IMR-90 (cell line): ENCODE measurements around the gene MAPKAPK5. TPM values are rescaled to one million over a fixed set of nuclear protein-coding genes. Genes with fewer than 3 reads are reported as not detected.
"Not testable (repeated sequence)": the region's sequence is repeated elsewhere in the genome, so short reads cannot be mapped to it uniquely, and the experiment has no call there.

Experiments
- ATAC-seq: fragments of 200-7000 bp; cut with Tn5 transposase; 2 replicates; pipeline ENCODE4 v1.9.1; 2020; ENCODE audit warnings: low read depth, mild to moderate bottlenecking, moderate library complexity
- BruUV-seq: library from RNA; stranded (reverse); fragments of 400-500 nt; replicated peaks from 2 replicates; lab custom pipeline; 2021; lab: Mats Ljungman, UMichigan
- CTCF ChIA-PET: fragments of 300-600 bp; formaldehyde crosslinking; extraction: SDS; loops from one replicate; lab custom pipeline; 2021; ENCODE audit warnings: antibody characterized with exemption; lab: Yijun Ruan, JAX
- POLR2A ChIA-PET: fragments of 300-600 bp; sonication (Branson Sonifier 250); formaldehyde crosslinking; loops from one replicate; lab custom pipeline; 2022; ENCODE audit warnings: antibody characterized with exemption; ENCODE audit not compliant: unreplicated experiment; lab: Charles Lee
- DNase-seq: peaks from one replicate; pipeline ENCODE4 v3.0.0; 2013
- H2AFZ ChIP-seq: replicated peaks from 2 replicates; pipeline ENCODE3; 2013; ENCODE audit warnings: low read length, mild to moderate bottlenecking; ENCODE audit not compliant: poor library complexity
- H2AK5ac ChIP-seq: 2 replicates; pipeline ENCODE4 v1.6.1; 2013; ENCODE audit warnings: low read depth, low read length, inconsistent platforms
- H2AK9ac ChIP-seq: replicated peaks from 2 replicates; pipeline ENCODE3; 2013; ENCODE audit warnings: mild to moderate bottlenecking, low read depth, low read length, moderate library complexity; ENCODE audit not compliant: poor library complexity
- H2BK120ac ChIP-seq: 2 replicates; pipeline ENCODE4 v1.6.1; 2013; ENCODE audit warnings: low read depth, low read length, inconsistent platforms
- H2BK15ac ChIP-seq: 3 replicates; pipeline ENCODE4 v1.6.1; 2013; ENCODE audit warnings: low read depth, low read length, inconsistent platforms
- H2BK20ac ChIP-seq: 2 replicates; pipeline ENCODE4 v1.6.1; 2013; ENCODE audit warnings: low read depth, mild to moderate bottlenecking, inconsistent platforms, low read length, moderate library complexity
- H2BK5ac ChIP-seq: 2 replicates; pipeline ENCODE4 v1.6.1; 2013; ENCODE audit warnings: mild to moderate bottlenecking, low read depth, low read length, inconsistent platforms; ENCODE audit not compliant: poor library complexity, severe bottlenecking
- H3K14ac ChIP-seq: replicated peaks from 2 replicates; pipeline ENCODE4 v1.6.1; 2013; ENCODE audit warnings: low read depth, low read length, inconsistent platforms
- H3K18ac ChIP-seq: 2 replicates; pipeline ENCODE4 v1.6.1; 2013; ENCODE audit warnings: low read depth, low read length, control low read depth
- H3K23ac ChIP-seq: 2 replicates; pipeline ENCODE4 v1.6.1; 2013; ENCODE audit warnings: low read depth, low read length, inconsistent platforms
- H3K27ac ChIP-seq: 2 replicates; pipeline ENCODE4 v1.5.1; 2013; ENCODE audit warnings: mild to moderate bottlenecking, control low read depth, low read length; ENCODE audit not compliant: insufficient read depth
- H3K27me3 ChIP-seq: 2 replicates; pipeline ENCODE4 v1.6.1; 2013; ENCODE audit warnings: low read length; ENCODE audit not compliant: control insufficient read depth, insufficient read depth
- H3K36me3 ChIP-seq: 2 replicates; pipeline ENCODE4 v1.6.1; 2013; ENCODE audit warnings: low read length, mixed read lengths; ENCODE audit not compliant: control insufficient read depth, insufficient read depth
- H3K4ac ChIP-seq: 2 replicates; pipeline ENCODE4 v1.6.1; 2013; ENCODE audit warnings: low read depth, low read length, inconsistent platforms
- H3K4me1 ChIP-seq: 2 replicates; pipeline ENCODE4 v1.6.1; 2013; ENCODE audit warnings: low read length, mixed read lengths; ENCODE audit not compliant: control insufficient read depth, insufficient read depth
- H3K4me2 ChIP-seq: 2 replicates; pipeline ENCODE4 v1.6.1; 2013; ENCODE audit warnings: low read depth, mild to moderate bottlenecking, control low read depth, low read length, moderate library complexity
- H3K4me3 ChIP-seq: 2 replicates; pipeline ENCODE4 v1.5.1; 2013; ENCODE audit warnings: low read depth, mild to moderate bottlenecking, control low read depth, low read length, moderate library complexity; ENCODE audit not compliant: insufficient read depth
- H3K56ac ChIP-seq: 2 replicates; pipeline ENCODE4 v1.6.1; 2013; ENCODE audit warnings: low read length, inconsistent platforms; ENCODE audit not compliant: insufficient read depth; ENCODE audit errors: extremely low read depth
- H3K79me1 ChIP-seq, 2 experiments: 2 replicates each; pipeline ENCODE4 v1.6.1; 2013; ENCODE audit warnings: low read length in 2 of 2, inconsistent platforms in 1 of 2, low read depth in 1 of 2
- H3K9ac ChIP-seq: 2 replicates; pipeline ENCODE4 v1.6.1; 2013; ENCODE audit warnings: low read depth, low read length, control low read depth
- H3K9me1 ChIP-seq: 2 replicates; pipeline ENCODE4 v1.6.1; 2013; ENCODE audit warnings: low read length, inconsistent platforms; ENCODE audit not compliant: insufficient read depth
- H3K9me3 ChIP-seq: 2 replicates; pipeline ENCODE4 v1.6.1; 2013; ENCODE audit warnings: low read length; ENCODE audit not compliant: control insufficient read depth, insufficient read depth
- H4K20me1 ChIP-seq: 2 replicates; pipeline ENCODE4 v1.6.1; 2013; ENCODE audit warnings: low read length, inconsistent platforms; ENCODE audit not compliant: insufficient read depth
- H4K5ac ChIP-seq: 2 replicates; pipeline ENCODE4 v1.6.1; 2013; ENCODE audit warnings: mild to moderate bottlenecking, low read depth, low read length, control low read depth
- H4K8ac ChIP-seq, 2 experiments: 2 replicates each; pipeline ENCODE4 v1.6.1; 2013; ENCODE audit warnings: low read depth in 2 of 2, low read length in 2 of 2, control low read depth in 1 of 2, inconsistent platforms in 1 of 2
- H4K91ac ChIP-seq: 2 replicates; pipeline ENCODE4 v1.6.1; 2013; ENCODE audit warnings: low read depth, low read length, inconsistent platforms; ENCODE audit not compliant: insufficient read depth
- RAD21 ChIP-seq: IDR thresholded peaks from 2 replicates; pipeline ENCODE4 v1.6.1; 2012; ENCODE audit warnings: low read length, improper control_type of control experiment
- WGBS, 2 experiments: methylation state at CpG; one replicate each; pipeline versions ENCODE4 v1.1.5 to v1.1.7; 2013; ENCODE audit warnings: missing lambda C conversion rate in 2 of 2; ENCODE audit not compliant: insufficient read length in 1 of 2; ENCODE audit errors: extremely low coverage in 2 of 2; 5-methylcytosine and 5-hydroxymethylcytosine counted together
- dilution Hi-C: fragments of 300-500 bp; cut with HindIII; formaldehyde crosslinking; loops from one replicate; pipeline ENCODE4 v1.14.3; 2018; ENCODE audit warnings: low sequenced_read_pairs; ENCODE audit not compliant: unreplicated experiment
- in situ Hi-C: fragments of 300-500 bp; cut with MboI; formaldehyde crosslinking; loops from 3 replicates; pipeline ENCODE4 v1.14.3; 2019; ENCODE audit warnings: low sequenced_read_pairs, inconsistent platforms, mixed read lengths
- intact Hi-C: fragments of 100-400 bp; cut with micrococcal nuclease; formaldehyde crosslinking; loops from 2 replicates; pipeline ENCODE4 v1.10.0; 2022
- polyA plus RNA-seq, 3 experiments: library from polyadenylated mRNA; depleted of rRNA; stranded (reverse); fragments of >200 nt; gene quantifications; 2 replicates each; pipeline ENCODE4 v1.2.3, GENCODE V29; 2012; ENCODE audit warnings: low replicate concordance in 1 of 3
- total RNA-seq: library from RNA; depleted of rRNA; stranded (reverse); fragments of >200 nt; gene quantifications from 2 replicates; pipeline ENCODE4 v1.2.3, GENCODE V29; 2012
- TF ChIP-seq, protein P1 (sequence below): conservative IDR thresholded peaks from 2 replicates; pipeline ENCODE4 v1.5.1; 2012; ENCODE audit warnings: mild to moderate bottlenecking, low read depth, low read length, improper control_type of control experiment

The MAPKAPK5 gene
- total and polyA plus RNA-seq, 2 of the 4 experiments (the other 2 are of a cell fraction): 35.0 to 44.6 TPM

- H2BK120ac ChIP-seq, H3K9me1 ChIP-seq, H3K9ac ChIP-seq, H3K79me1 ChIP-seq, H3K14ac ChIP-seq, in situ Hi-C loops, H3K4me3 ChIP-seq, H2BK5ac ChIP-seq, H3K18ac ChIP-seq, ATAC-seq, H3K27ac ChIP-seq, DNase-seq, H3K56ac ChIP-seq, H4K8ac ChIP-seq, H4K5ac ChIP-seq, H2AK9ac ChIP-seq, H2AFZ ChIP-seq, H3K36me3 ChIP-seq, H2AK5ac ChIP-seq, H2BK15ac ChIP-seq, H3K27me3 ChIP-seq, H2BK20ac ChIP-seq, POLR2A ChIA-PET, CTCF ChIA-PET, H4K20me1 ChIP-seq, intact Hi-C loops, dilution Hi-C loops, H3K4me1 ChIP-seq, H3K4me2 ChIP-seq, BruUV-seq, H3K4ac ChIP-seq, H3K9me3 ChIP-seq, H3K23ac ChIP-seq, H4K91ac ChIP-seq: not testable (repeated sequence)
- no CpG with 5 or more reads among the region's 4 CpGs for WGBS, 2 experiments
- TF ChIP-seq, protein P1, sequence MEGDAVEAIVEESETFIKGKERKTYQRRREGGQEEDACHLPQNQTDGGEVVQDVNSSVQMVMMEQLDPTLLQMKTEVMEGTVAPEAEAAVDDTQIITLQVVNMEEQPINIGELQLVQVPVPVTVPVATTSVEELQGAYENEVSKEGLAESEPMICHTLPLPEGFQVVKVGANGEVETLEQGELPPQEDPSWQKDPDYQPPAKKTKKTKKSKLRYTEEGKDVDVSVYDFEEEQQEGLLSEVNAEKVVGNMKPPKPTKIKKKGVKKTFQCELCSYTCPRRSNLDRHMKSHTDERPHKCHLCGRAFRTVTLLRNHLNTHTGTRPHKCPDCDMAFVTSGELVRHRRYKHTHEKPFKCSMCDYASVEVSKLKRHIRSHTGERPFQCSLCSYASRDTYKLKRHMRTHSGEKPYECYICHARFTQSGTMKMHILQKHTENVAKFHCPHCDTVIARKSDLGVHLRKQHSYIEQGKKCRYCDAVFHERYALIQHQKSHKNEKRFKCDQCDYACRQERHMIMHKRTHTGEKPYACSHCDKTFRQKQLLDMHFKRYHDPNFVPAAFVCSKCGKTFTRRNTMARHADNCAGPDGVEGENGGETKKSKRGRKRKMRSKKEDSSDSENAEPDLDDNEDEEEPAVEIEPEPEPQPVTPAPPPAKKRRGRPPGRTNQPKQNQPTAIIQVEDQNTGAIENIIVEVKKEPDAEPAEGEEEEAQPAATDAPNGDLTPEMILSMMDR: peak; percentile 39
- peak; percentile 32 for TF ChIP-seq RAD21
These were observed 17.7 kb upstream of the MAPKAPK5 start for GRCh38 chr12:111824312-111824711.
